Smooth muscle cell (in vitro differentiated cells): Measurements from ENCODE around the gene SPRY1. TPM values are rescaled to one million over a fixed set of nuclear protein-coding genes. Genes with fewer than 3 reads are reported as not detected.

ENCODE experiments used
- DNase-seq: peaks from one replicate; lab custom pipeline; 2025; ENCODE audit not compliant: unreplicated experiment; lab: John Stamatoyannopoulos, UW
- H2AFZ ChIP-seq: fragments of 200-600 bp; sonication (generic); 2 replicates; pipeline ENCODE4 v1.6.0; 2016; ENCODE audit warnings: antibody characterized with exemption, low read depth, mild to moderate bottlenecking
- H3F3A ChIP-seq: fragments of 200-600 bp; sonication (generic); 2 replicates; pipeline ENCODE4 v1.6.0; 2017; ENCODE audit warnings: antibody characterized with exemption, low read depth
- H3K27ac ChIP-seq: fragments of 200-600 bp; sonication (generic); 2 replicates; pipeline ENCODE4 v1.5.1; 2016; ENCODE audit warnings: low read depth, mild to moderate bottlenecking
- H3K27me3 ChIP-seq: fragments of 200-600 bp; sonication (generic); 2 replicates; pipeline ENCODE4 v1.6.1; 2016; ENCODE audit warnings: low read depth, mild to moderate bottlenecking
- H3K36me3 ChIP-seq: fragments of 200-600 bp; sonication (generic); 2 replicates; pipeline ENCODE4 v1.5.1; 2016; ENCODE audit warnings: low read depth
- H3K4me1 ChIP-seq: fragments of 200-600 bp; sonication (generic); 2 replicates; pipeline ENCODE4 v1.5.1; 2016; ENCODE audit warnings: low read depth
- H3K4me2 ChIP-seq: fragments of 200-600 bp; sonication (generic); 2 replicates; pipeline ENCODE4 v1.6.0; 2016; ENCODE audit warnings: mild to moderate bottlenecking
- H3K4me3 ChIP-seq: fragments of 200-600 bp; sonication (generic); 2 replicates; pipeline ENCODE4 v1.5.1; 2016; ENCODE audit warnings: mild to moderate bottlenecking
- H3K79me2 ChIP-seq: fragments of 200-600 bp; sonication (generic); 2 replicates; pipeline ENCODE4 v1.6.0; 2016; ENCODE audit warnings: low read depth, mild to moderate bottlenecking
- H3K9ac ChIP-seq: fragments of 200-600 bp; sonication (generic); 2 replicates; pipeline ENCODE4 v1.6.0; 2016; ENCODE audit warnings: low read depth
- H3K9me3 ChIP-seq: fragments of 200-600 bp; sonication (generic); replicated peaks from 2 replicates; pipeline ENCODE4 v1.5.1; 2016; ENCODE audit warnings: low read depth
- H4K20me1 ChIP-seq: fragments of 200-600 bp; sonication (generic); 2 replicates; pipeline ENCODE4 v1.6.0; 2016; ENCODE audit warnings: low read depth
- WGBS: methylation state at CpG from one replicate; pipeline ENCODE4 v1.1.7; 2016; ENCODE audit warnings: low lambda C conversion rate; 5-methylcytosine and 5-hydroxymethylcytosine counted together
- polyA plus RNA-seq: library from polyadenylated mRNA; unstranded; fragments of >200 nt; fragmentation: Nextera tagmentation; extraction: Ambion mirVana; gene quantifications from 2 replicates; pipeline ENCODE4 v1.2.1, GENCODE V29; 2016
- total RNA-seq: library from RNA; depleted of rRNA; stranded (reverse); fragments of >200 nt; gene quantifications from 2 replicates; pipeline ENCODE4 v1.2.3, GENCODE V29; 2014
- TF ChIP-seq, protein P1 (sequence below): fragments of 200-600 bp; sonication (generic); IDR thresholded peaks from 2 replicates; pipeline ENCODE4 v1.5.1; 2017; ENCODE audit warnings: borderline replicate concordance, mild to moderate bottlenecking, antibody characterized with exemption; ENCODE audit not compliant: insufficient read depth, poor library complexity, severe bottlenecking

The SPRY1 gene
- total and polyA plus RNA-seq, 2 experiments from 2014 or later, result 17.8 to 26.4 TPM

DNA sequence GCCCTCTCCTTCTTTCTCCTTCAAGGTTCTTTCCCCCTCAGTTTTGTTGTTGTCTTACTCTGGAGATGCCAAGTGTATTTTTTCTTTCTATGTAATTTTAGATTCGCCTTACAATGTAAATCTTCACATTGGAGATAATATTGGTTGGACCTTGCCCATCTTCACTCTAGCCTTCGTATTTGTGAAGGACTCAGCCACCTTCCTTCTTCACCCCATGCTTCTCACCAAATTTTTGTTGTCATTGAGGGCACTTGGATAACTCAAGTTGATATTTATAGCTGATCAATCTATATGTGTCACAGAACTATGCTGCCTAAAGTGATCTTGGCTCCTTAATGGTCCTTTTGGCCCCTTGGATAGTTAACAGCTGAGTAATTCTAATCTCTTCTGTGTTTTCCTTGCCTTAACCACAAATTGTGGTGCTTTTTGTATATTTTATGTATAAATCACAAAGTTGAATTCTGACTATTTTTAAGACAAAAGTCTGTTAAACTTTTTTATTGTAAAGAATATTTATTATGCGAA is 6.5 kb downstream of the SPRY1 start:
- TF ChIP-seq, protein P1, sequence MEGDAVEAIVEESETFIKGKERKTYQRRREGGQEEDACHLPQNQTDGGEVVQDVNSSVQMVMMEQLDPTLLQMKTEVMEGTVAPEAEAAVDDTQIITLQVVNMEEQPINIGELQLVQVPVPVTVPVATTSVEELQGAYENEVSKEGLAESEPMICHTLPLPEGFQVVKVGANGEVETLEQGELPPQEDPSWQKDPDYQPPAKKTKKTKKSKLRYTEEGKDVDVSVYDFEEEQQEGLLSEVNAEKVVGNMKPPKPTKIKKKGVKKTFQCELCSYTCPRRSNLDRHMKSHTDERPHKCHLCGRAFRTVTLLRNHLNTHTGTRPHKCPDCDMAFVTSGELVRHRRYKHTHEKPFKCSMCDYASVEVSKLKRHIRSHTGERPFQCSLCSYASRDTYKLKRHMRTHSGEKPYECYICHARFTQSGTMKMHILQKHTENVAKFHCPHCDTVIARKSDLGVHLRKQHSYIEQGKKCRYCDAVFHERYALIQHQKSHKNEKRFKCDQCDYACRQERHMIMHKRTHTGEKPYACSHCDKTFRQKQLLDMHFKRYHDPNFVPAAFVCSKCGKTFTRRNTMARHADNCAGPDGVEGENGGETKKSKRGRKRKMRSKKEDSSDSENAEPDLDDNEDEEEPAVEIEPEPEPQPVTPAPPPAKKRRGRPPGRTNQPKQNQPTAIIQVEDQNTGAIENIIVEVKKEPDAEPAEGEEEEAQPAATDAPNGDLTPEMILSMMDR, result no peak

DNA sequence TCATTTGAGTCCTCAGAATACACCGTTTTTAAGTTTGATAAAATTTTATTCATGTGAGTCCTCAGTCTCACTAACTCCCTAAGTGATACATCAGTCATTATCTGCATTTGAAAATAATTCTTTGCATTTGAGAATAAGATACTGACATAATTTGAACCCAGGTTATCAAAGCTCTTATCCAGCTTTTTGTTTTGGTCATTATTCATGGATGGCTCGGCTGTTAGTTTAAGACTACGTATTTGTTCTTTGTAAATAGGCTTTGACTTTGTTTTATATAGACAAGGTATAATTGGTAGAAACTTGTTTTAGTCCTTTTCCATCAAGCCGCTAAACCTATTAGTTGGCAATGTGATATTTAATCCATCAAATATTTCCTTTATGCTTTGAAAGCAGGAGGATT is 7.9 kb downstream of the SPRY1 start:
- Histone ChIP-seq H3K79me2 (peaks cover 52% of the 10 kb centered on the region), H3F3A (no peaks in the 10 kb centered on the region), H3K4me1 (peaks cover 28% of the 10 kb centered on the region), H3K27ac (no peak overlapping the region), H3K9me3 (no peaks in the 10 kb centered on the region), H3K4me2 (no peak overlapping the region), H3K9ac (no peak overlapping the region), H4K20me1 (peaks cover 8% of the 10 kb centered on the region), H3K4me3 (no peak overlapping the region), H2AFZ (no peak overlapping the region), H3K36me3 (peaks cover 4% of the 10 kb centered on the region), H3K27me3 (no peaks in the 10 kb centered on the region)
- 95% methylated on average over 4 of the region's 4 CpGs for WGBS
- no peak for DNase-seq
- TF ChIP-seq, protein P1, result no peak

More for the DNA sequence above, 6.5 kb downstream of the SPRY1 start:
- peaks cover 8% of the 10 kb centered on the region for H4K20me1 ChIP-seq
- H3K27ac ChIP-seq, result no peak overlapping the region
- WGBS, result 98% methylated on average over 3 of the region's 3 CpGs
- H3K27me3 ChIP-seq, result no peaks in the 10 kb centered on the region
- no peaks in the 10 kb centered on the region for H3F3A ChIP-seq
- DNase-seq, result no peak
- no peaks in the 10 kb centered on the region for H3K9me3 ChIP-seq
- peaks cover 4% of the 10 kb centered on the region for H3K36me3 ChIP-seq
- H3K4me3 ChIP-seq, result peak overlapping the region; percentile 14
- H3K9ac ChIP-seq, result no peak overlapping the region
- H2AFZ ChIP-seq, result no peak overlapping the region
- H3K4me1 ChIP-seq, result peaks cover 20% of the 10 kb centered on the region
- H3K79me2 ChIP-seq, result peaks cover 61% of the 10 kb centered on the region
- peak overlapping the region; percentile 60 for H3K4me2 ChIP-seq

DNA sequence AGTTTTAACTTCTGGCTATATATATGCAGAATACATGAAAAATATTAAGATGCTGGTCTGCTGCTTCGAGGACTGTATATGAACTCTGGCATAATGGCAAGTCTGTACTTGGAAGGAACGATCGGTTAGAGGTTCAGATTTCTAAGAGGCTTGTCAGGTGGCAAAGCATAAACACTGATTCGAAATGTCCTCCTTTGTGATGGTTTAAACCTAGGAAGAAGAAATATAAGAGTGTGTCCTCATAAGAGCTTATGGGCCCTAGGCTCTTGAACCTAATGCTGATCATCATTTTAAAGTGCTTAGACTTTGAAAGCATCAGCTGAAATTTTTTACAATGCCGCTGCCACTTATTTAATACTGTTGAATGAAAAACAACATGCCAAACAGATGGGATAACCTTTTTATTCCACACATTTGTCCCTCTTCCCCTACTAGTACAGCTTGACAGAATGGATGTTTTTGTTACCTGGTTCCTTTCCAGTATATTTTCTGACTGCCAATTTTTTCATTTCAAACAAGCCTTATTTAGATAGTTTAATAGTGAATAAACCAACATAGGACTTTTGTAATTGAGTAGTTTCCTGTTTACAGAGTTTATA is 8.8 kb downstream of the SPRY1 start:
- no peaks in the 10 kb centered on the region for H3K27me3 ChIP-seq
- H3K79me2 ChIP-seq, result peaks cover 43% of the 10 kb centered on the region
- H3K36me3 ChIP-seq, result peaks cover 4% of the 10 kb centered on the region
- H3F3A ChIP-seq, result no peaks in the 10 kb centered on the region
- H3K4me2 ChIP-seq, result no peak overlapping the region
- WGBS, result 84% methylated on average over 5 of the region's 5 CpGs
- H3K9me3 ChIP-seq, result no peaks in the 10 kb centered on the region
- DNase-seq, result no peak
- no peak overlapping the region for H3K27ac ChIP-seq
- no peak overlapping the region for H3K9ac ChIP-seq
- no peak overlapping the region for H2AFZ ChIP-seq
- TF ChIP-seq, protein P1, result no peak
- peaks cover 8% of the 10 kb centered on the region for H4K20me1 ChIP-seq
- H3K4me3 ChIP-seq, result no peak overlapping the region
- H3K4me1 ChIP-seq, result peaks cover 24% of the 10 kb centered on the region

DNA sequence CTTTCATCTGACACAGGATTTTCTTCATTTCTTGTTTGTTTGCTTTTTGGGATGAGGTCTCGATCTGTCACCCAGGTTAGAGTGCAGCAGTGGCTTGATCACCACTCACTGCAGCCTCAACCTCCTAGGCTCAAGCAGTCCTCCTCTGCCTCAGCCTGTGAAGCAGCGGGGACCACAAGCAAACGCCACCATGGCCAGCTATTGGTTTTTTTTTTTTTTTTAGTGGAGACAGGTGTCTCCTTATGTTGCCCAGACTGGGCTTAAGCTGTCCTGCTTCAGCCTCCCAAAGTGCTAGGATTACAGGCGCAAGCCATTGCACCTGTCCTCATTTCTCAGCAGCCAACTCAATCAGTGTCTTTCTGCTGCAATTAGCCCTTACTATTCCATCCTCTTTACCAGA is 10.3 kb downstream of the SPRY1 start:
- TF ChIP-seq, protein P1, result no peak
- Histone ChIP-seq H3K27me3 (no peaks in the 10 kb centered on the region), H3K9me3 (no peaks in the 10 kb centered on the region), H4K20me1 (peaks cover 8% of the 10 kb centered on the region), H3K9ac (no peak overlapping the region), H3K4me1 (peaks cover 17% of the 10 kb centered on the region), H3K4me2 (no peak overlapping the region), H3K27ac (no peak overlapping the region), H3K4me3 (no peak overlapping the region), H2AFZ (no peak overlapping the region), H3K36me3 (peaks cover 4% of the 10 kb centered on the region), H3K79me2 (peaks cover 28% of the 10 kb centered on the region), H3F3A (no peaks in the 10 kb centered on the region)
- WGBS, result 90% methylated on average over 4 of the region's 4 CpGs
- DNase-seq, result no peak
